HL-60 (cell line): Measurements from ENCODE around the gene ZNF692.

Experiments
- DNase-seq, 2 experiments: peaks; one replicate each; pipeline ENCODE4 v3.0.0-alpha.2; 2010 to 2020; ENCODE audit warnings: low read depth in 1 of 2, low spot score in 1 of 2
- H3K27ac ChIP-seq: fragments of 250-450 bp; sonication (Bioruptor Pico); replicated peaks from 2 replicates; pipeline ENCODE4 v1.5.1; 2020; ENCODE audit warnings: mild to moderate bottlenecking, moderate library complexity
- H3K27me3 ChIP-seq: fragments of 250-450 bp; sonication (Bioruptor Pico); 2 replicates; pipeline ENCODE4 v1.5.1; 2021; ENCODE audit warnings: mild to moderate bottlenecking, moderate library complexity; ENCODE audit not compliant: insufficient read depth, poor library complexity, severe bottlenecking
- H3K4me3 ChIP-seq: replicated peaks from 2 replicates; pipeline ENCODE4 v1.5.1; 2011; ENCODE audit warnings: mild to moderate bottlenecking, control low read depth, low read length; ENCODE audit not compliant: insufficient read depth
- GABPA ChIP-seq: IDR thresholded peaks from 2 replicates; pipeline ENCODE4 v1.6.1; 2012; ENCODE audit warnings: low read depth
- POLR2AphosphoS5 ChIP-seq: IDR thresholded peaks from 2 replicates; pipeline ENCODE4 v1.6.1; 2012; ENCODE audit warnings: low read depth
- SPI1 ChIP-seq: IDR thresholded peaks from 2 replicates; pipeline ENCODE4 v1.6.1; 2012; ENCODE audit warnings: low read depth, mild to moderate bottlenecking, borderline replicate concordance
- TF ChIP-seq, protein P1 (sequence below): IDR thresholded peaks from one replicate; pipeline ENCODE4 v1.5.1; 2011; ENCODE audit warnings: low read length, control low read depth, inconsistent platforms; ENCODE audit not compliant: insufficient read depth
- TF ChIP-seq, protein P2 (sequence below): IDR thresholded peaks from 2 replicates; pipeline ENCODE4 v1.6.1; 2012; ENCODE audit warnings: low read depth; ENCODE audit not compliant: insufficient replicate concordance

The ZNF692 gene

DNA sequence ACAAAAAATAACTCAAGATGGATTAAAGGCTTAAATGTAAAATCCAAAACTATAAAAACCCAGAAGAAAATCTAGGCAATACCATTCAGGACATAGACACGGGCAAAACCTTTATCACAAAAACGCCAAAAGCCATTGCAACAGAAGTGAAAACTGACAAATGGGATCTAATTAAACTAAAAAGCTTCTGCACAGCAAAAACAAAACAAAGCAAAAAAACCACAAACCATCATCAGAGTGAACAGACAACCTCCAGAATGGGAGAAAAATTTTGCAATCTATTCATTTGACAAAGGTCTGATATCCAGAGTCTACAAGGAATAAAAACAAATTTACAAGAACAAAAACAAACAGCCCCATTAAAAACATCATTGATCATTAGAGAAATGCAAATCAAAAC is 42.7 kb upstream of the ZNF692 start:
- Histone ChIP-seq H3K27ac (no peak overlapping the region), H3K27me3 (no peaks in the 10 kb centered on the region), H3K4me3 (no peak overlapping the region)
- DNase-seq, result no peak
- TF ChIP-seq, protein P1, sequence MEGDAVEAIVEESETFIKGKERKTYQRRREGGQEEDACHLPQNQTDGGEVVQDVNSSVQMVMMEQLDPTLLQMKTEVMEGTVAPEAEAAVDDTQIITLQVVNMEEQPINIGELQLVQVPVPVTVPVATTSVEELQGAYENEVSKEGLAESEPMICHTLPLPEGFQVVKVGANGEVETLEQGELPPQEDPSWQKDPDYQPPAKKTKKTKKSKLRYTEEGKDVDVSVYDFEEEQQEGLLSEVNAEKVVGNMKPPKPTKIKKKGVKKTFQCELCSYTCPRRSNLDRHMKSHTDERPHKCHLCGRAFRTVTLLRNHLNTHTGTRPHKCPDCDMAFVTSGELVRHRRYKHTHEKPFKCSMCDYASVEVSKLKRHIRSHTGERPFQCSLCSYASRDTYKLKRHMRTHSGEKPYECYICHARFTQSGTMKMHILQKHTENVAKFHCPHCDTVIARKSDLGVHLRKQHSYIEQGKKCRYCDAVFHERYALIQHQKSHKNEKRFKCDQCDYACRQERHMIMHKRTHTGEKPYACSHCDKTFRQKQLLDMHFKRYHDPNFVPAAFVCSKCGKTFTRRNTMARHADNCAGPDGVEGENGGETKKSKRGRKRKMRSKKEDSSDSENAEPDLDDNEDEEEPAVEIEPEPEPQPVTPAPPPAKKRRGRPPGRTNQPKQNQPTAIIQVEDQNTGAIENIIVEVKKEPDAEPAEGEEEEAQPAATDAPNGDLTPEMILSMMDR, result no peak
- TF ChIP-seq, protein P2, sequence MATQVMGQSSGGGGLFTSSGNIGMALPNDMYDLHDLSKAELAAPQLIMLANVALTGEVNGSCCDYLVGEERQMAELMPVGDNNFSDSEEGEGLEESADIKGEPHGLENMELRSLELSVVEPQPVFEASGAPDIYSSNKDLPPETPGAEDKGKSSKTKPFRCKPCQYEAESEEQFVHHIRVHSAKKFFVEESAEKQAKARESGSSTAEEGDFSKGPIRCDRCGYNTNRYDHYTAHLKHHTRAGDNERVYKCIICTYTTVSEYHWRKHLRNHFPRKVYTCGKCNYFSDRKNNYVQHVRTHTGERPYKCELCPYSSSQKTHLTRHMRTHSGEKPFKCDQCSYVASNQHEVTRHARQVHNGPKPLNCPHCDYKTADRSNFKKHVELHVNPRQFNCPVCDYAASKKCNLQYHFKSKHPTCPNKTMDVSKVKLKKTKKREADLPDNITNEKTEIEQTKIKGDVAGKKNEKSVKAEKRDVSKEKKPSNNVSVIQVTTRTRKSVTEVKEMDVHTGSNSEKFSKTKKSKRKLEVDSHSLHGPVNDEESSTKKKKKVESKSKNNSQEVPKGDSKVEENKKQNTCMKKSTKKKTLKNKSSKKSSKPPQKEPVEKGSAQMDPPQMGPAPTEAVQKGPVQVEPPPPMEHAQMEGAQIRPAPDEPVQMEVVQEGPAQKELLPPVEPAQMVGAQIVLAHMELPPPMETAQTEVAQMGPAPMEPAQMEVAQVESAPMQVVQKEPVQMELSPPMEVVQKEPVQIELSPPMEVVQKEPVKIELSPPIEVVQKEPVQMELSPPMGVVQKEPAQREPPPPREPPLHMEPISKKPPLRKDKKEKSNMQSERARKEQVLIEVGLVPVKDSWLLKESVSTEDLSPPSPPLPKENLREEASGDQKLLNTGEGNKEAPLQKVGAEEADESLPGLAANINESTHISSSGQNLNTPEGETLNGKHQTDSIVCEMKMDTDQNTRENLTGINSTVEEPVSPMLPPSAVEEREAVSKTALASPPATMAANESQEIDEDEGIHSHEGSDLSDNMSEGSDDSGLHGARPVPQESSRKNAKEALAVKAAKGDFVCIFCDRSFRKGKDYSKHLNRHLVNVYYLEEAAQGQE, result no peak
- TF ChIP-seq GABPA (no peak), SPI1 (no peak), POLR2AphosphoS5 (no peak)

DNA sequence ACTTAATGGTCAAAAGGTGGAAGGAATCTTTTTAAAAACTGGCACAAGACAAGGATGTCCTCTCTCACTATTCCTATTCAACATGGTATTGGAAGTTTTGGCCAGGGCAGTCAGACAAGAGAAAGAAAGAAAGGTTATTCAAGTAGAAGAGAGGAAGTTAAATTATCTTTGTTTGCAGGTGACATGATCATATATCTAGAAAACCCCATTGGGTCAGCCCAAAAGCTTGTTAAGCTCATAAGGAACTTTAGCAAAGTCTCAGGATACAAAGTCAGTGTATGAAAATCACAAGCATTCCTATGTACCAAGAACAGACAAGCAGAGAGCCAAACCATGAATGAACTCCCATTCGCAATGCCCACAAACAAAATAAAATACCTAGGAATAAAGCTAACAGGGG is 41.8 kb upstream of the ZNF692 start:
- TF ChIP-seq, protein P2, result no peak
- TF ChIP-seq POLR2AphosphoS5 (no peak), SPI1 (no peak), GABPA (no peak)
- TF ChIP-seq, protein P1, result no peak
- no peak overlapping the region for H3K4me3 ChIP-seq
- H3K27ac ChIP-seq, result no peak overlapping the region
- H3K27me3 ChIP-seq, result no peaks in the 10 kb centered on the region
- DNase-seq, result no peak

DNA sequence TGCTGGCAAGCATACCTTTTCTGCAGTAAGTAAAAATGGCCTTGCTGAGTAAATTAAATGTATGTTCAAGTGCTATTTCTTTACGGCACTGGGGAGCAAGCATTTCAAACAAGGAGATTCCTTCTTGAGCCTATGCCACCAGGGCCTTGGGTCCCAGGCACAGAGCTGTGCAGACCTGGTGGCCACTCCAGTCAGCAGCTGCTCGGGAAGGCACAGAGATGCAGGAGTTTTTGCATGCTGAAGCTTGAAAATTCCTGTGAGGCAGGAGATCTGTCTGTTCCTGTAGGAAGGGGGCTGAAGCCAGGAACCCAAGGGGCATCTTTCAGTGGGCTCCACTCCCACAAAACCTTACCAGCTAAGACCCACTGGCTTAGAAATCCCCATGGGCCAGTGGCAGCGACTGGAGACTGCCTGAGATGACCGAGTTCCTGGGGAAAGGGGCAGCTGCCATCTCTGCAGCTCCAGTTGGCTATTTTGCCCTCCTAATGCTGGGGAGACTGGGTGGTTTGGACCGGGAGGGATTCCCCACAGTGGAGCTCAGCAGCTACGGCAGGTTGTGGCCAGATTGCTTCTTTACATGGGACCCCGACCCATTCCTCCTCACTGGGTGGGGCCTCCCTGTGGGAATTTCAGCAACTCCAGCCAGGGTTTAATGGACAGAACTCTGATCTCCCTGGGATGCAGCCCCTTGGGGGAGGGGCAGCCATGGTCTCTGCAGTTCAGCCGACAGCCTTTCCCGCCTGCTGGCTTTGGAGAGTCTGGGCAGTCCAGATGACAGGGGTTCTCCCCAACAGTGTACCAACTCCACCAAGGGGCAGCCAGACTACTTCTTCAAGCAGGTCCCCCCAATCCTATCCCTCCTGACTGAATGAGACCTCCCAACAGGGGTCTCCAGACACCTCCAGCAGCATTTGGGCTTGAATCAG is 38.8 kb upstream of the ZNF692 start:
- Histone ChIP-seq H3K27me3 (no peaks in the 10 kb centered on the region), H3K4me3 (no peak overlapping the region), H3K27ac (no peak overlapping the region)
- TF ChIP-seq SPI1, result no peak
- TF ChIP-seq, protein P2, result no peak
- no peak for TF ChIP-seq GABPA
- TF ChIP-seq POLR2AphosphoS5, result no peak
- TF ChIP-seq, protein P1, result no peak
- no peak for DNase-seq
